Tibial artery (tissue), 4 donors: ENCODE data around the gene LHCGR.

Experiments
- DNase-seq, 2 donors: peaks; one replicate each; pipeline ENCODE4 v3.0.0-alpha.2; 2019
- H3K27ac ChIP-seq, 2 donors: fragments of 200-600 bp; sonication (generic) in 1 of 2; 1 replicate in 1 of 2; 2 replicates in 1 of 2; pipeline ENCODE4 v1.5.1; 2018 to 2019; ENCODE audit warnings: mild to moderate bottlenecking in 1 of 2
- H3K27me3 ChIP-seq, 2 donors: fragments of 200-600 bp; sonication (generic) in 1 of 2; one replicate each; pipeline versions ENCODE4 v1.5.1 to v1.6.0; 2016 to 2019
- H3K36me3 ChIP-seq, 3 donors: fragments of 200-600 bp; sonication (generic) in 2 of 3; one replicate each; pipeline ENCODE4 v1.5.1; 2016 to 2019; ENCODE audit warnings: mild to moderate bottlenecking in 2 of 3
- H3K4me1 ChIP-seq, 4 donors: fragments of 200-600 bp; sonication (generic) in 2 of 4; 1 replicate in 3 of 4; 2 replicates in 1 of 4; pipeline ENCODE4 v1.5.1; 2016 to 2019
- H3K4me3 ChIP-seq, 2 donors: fragments of 200-600 bp; sonication (generic) in 1 of 2; 1 replicate in 1 of 2; 2 replicates in 1 of 2; pipeline ENCODE4 v1.5.1; 2018 to 2019; ENCODE audit warnings: mild to moderate bottlenecking in 2 of 2
- H3K9me3 ChIP-seq, 3 donors: fragments of 200-600 bp; sonication (generic) in 1 of 3; one replicate each; pipeline ENCODE4 v1.5.1; 2016 to 2019
- CTCF ChIP-seq, 2 experiments: fragments of 200-600 bp in 1 of 2; fragments of 450-650 bp in 1 of 2; IDR thresholded peaks; one replicate each; pipeline ENCODE4 v1.5.1; 2017 to 2019; ENCODE audit warnings: antibody characterized with exemption in 2 of 2, mild to moderate bottlenecking in 1 of 2, moderate library complexity in 1 of 2
- intact Hi-C: fragments of 100-400 bp; cut with DNase I; formaldehyde crosslinking; loops from one replicate; pipeline ENCODE4 v1.15.0; 2023; ENCODE audit warnings: low total_unique reads

LHCGR gene

GRCh38 chr2:48677450-48677849 lies 78.1 kb downstream of the LHCGR start:
- peaks cover 0 to 4% (median 0%) of the 10 kb centered on the region in 3 donors for H3K9me3 ChIP-seq
- H3K4me1 ChIP-seq: no peaks in the 10 kb centered on the region
- no peaks in the 10 kb centered on the region for H3K27me3 ChIP-seq
- TF ChIP-seq CTCF (IDR thresholded peaks at IDR 0.05): no peak
- no peak overlapping the region for H3K27ac ChIP-seq
- no peak overlapping the region for H3K4me3 ChIP-seq
- no peaks in the 10 kb centered on the region for H3K36me3 ChIP-seq
- no peak for DNase-seq
- intact Hi-C loops: no loop called here

DNA sequence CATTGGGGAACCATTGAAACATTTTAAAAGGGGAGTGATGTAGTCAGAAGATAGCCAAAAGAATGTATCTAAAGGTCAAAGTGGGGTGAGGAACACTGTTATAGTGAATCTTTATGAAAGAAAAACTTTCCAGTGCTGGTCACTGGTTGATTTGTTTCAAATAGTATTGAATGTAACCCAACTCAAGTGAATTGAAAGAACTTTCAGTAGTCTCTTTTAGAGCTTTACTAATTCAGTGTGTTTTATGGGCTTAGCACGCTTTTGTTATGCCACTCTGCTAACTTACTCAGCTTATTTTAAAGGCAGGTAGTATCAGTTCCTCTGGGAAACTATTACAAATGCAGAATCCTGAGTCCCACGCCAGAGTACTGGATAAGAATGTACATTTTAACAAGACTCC lies 80.6 kb downstream of the LHCGR start:
- no peaks in the 10 kb centered on the region for H3K4me1 ChIP-seq
- no peaks in the 10 kb centered on the region for H3K36me3 ChIP-seq
- H3K27ac ChIP-seq: no peak overlapping the region
- H3K27me3 ChIP-seq: no peaks in the 10 kb centered on the region
- no peak for DNase-seq
- H3K9me3 ChIP-seq: peaks cover 0 to 4% (median 0%) of the 10 kb centered on the region in 3 donors
- intact Hi-C loops: no loop called here
- no peak for TF ChIP-seq CTCF (IDR thresholded peaks at IDR 0.05)
- no peak overlapping the region for H3K4me3 ChIP-seq

- intact Hi-C loops: no loop called here
- no peak for TF ChIP-seq CTCF (IDR thresholded peaks at IDR 0.05)
Observed at GRCh38 chr2:48673581-48673980, 81.9 kb downstream of the LHCGR start.

GRCh38 chr2:48668992-48669391 lies 86.5 kb downstream of the LHCGR start:
- Histone ChIP-seq H3K4me3 (no peak overlapping the region), H3K27me3 (no peaks in the 10 kb centered on the region), H3K9me3 (peaks cover 0 to 4% (median 0%) of the 10 kb centered on the region in 3 donors), H3K27ac (no peak overlapping the region), H3K36me3 (no peaks in the 10 kb centered on the region), H3K4me1 (no peaks in the 10 kb centered on the region)
- DNase-seq: no peak
- TF ChIP-seq CTCF (IDR thresholded peaks at IDR 0.05): no peak
- intact Hi-C loops: no loop called here

More at GRCh38 chr2:48673581-48673980, 81.9 kb downstream of the LHCGR start:
- H3K27me3 ChIP-seq: no peaks in the 10 kb centered on the region
- no peaks in the 10 kb centered on the region for H3K4me1 ChIP-seq
- DNase-seq: no peak
- H3K27ac ChIP-seq: no peak overlapping the region
- H3K36me3 ChIP-seq: no peaks in the 10 kb centered on the region
- no peak overlapping the region for H3K4me3 ChIP-seq
- H3K9me3 ChIP-seq: peaks cover 0 to 4% (median 0%) of the 10 kb centered on the region in 3 donors

DNA sequence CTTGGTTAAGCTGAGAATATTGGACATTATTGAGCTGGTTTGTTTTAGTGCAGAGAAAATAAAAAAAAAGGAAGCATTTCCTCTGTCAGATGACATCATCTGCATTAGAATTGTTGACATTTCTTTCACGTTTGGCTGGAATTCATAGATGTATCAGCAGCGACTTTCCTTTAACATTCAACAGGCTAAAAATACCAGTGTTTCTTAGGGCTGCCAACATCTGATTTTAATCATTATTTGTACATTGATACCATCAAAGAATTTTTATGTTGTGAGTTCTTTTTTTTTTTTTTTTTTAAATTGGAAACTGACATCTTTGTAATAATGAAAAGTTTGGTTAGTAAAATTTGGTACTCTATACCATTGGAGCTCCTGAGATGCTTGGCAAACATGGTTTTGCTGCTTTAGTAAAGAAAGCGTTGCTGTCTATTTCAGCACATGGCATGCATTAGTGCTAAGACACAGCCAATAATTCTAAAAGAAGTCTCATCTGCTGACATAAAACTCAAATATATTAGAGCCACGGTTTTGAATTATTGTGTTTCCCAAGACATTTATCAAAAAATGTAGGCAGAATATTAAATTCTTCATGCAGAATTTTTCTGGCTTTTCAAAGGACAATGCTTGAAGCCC lies 104.2 kb downstream of the LHCGR start:
- Histone ChIP-seq H3K4me1 (peaks cover 0 to 8% (median 0%) of the 10 kb centered on the region in 4 donors), H3K4me3 (no peak overlapping the region), H3K9me3 (no peaks in the 10 kb centered on the region), H3K27ac (no peak overlapping the region), H3K36me3 (no peaks in the 10 kb centered on the region), H3K27me3 (no peaks in the 10 kb centered on the region)
- TF ChIP-seq CTCF (IDR thresholded peaks at IDR 0.05): no peak
- no peak for DNase-seq
- intact Hi-C loops: no loop called here

GRCh38 chr2:48638261-48638660 lies 117.3 kb downstream of the LHCGR start:
- Histone ChIP-seq H3K36me3 (no peaks in the 10 kb centered on the region), H3K4me3 (no peak overlapping the region), H3K27me3 (no peaks in the 10 kb centered on the region), H3K9me3 (peaks cover 0 to 7% (median 0%) of the 10 kb centered on the region in 3 donors), H3K4me1 (no peaks in the 10 kb centered on the region), H3K27ac (no peak overlapping the region)
- intact Hi-C loops: no loop called here
- TF ChIP-seq CTCF (IDR thresholded peaks at IDR 0.05): no peak
- DNase-seq: no peak
